Stimulated activated CD4-positive, alpha-beta T cell treated with anti-CD3 and anti-CD28 coated beads, Interleukin-15, amount 100 ng/mL, for 1 hour (primary cell): ENCODE data around the gene ATP5PD.
"Not testable (repeated sequence)": the region's sequence is repeated elsewhere in the genome, so short reads cannot be mapped to it uniquely, and the experiment has no call there.

Experiments
- DNase-seq, 2 donors: peaks; one replicate each; pipeline ENCODE4 v3.0.0-alpha.2; 2020; ENCODE audit warnings: low read depth in 1 of 2, low spot score in 1 of 2

Gene ATP5PD

DNA sequence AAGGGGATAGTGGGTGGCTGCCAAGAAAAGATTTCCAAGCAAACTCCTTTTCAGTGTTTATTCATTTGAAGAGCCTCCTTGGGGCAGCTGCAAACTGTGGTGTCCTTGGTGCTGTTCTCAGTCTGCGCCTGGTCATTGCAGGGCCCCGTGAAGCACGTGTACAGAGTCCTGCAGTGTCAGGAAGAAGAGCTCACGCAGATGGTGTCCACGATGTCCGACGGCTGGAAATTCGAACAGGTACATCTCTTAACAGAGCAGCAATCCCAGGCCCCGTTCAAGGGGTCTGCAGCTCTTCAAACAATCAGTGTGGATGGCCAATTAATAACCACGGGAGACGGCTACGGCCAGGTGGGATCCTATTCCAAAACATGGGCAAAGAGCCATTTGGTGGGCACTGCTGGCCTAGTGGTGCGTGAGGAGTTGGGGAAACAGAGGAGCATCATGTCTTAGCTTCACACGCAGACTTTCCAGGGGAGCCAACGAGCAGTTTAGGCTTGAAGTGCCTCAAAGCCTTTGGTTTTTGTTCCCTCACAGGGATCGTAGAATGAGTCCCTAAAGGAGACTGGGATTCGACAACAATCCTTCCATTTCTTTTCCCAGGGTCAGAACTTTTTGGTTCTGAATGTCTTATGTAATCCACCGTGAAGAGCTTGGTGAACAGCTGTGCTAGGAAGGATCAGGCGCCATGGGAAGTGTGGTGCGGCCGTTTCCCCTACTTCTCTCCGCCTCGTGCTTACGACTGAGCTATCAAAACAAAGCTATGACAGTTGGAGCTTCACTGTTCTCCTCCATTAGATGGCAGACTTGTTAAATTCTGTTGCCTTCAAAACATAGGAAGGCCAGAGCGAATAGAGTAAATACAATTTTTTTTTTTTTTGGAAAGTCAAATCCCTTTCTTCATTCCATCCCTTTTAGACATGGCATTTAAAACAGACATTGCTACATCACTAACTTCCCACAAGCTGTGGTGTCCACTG is 12.9 kb upstream of the ATP5PD start:
- no peak for DNase-seq

GRCh38 chr17:75051941-75052340 is 5.2 kb upstream of the ATP5PD start:
- DNase-seq: no peak

DNA sequence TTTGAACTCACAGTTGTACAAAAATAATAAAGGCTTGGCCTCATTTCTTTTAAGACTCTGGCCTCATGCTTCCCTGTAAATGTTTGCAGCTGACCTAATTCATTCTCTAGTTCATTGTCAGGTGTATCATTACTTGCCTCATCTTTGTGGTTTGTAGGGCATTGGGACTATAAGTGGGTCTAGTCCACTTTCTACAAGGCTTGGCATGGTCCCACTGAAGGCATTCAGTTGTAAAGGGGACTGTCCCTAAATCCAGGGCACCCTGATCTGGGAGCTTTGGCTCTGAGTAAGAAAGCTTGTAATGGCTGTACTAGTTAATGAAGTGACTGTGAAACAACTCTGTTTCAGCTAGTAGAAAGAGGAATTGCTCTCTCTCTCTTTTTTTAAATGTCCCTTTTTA is 2.9 kb upstream of the ATP5PD start:
- DNase-seq: no peak

DNA sequence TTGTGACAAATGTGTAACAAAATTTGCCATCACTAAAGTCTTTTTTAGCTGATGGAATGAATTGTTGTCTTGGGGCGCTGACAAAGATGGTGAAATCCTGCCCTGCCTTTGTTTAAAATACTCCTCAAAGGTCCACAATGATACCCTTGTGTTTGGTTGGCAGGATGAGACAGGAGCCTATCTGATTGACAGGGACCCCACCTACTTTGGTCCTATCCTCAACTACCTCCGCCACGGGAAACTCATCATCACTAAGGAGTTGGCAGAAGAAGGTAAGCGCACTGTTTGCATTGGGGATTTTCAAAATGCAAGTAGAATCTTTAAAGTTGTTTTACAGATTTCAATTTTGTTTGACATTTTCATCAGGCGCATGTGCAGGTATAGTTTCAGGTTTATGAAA is 2.3 kb upstream of the ATP5PD start:
- no peak for DNase-seq

- DNase-seq: no peak
Measured at GRCh38 chr17:75048249-75048878, 1.6 kb upstream of the ATP5PD start.

DNA sequence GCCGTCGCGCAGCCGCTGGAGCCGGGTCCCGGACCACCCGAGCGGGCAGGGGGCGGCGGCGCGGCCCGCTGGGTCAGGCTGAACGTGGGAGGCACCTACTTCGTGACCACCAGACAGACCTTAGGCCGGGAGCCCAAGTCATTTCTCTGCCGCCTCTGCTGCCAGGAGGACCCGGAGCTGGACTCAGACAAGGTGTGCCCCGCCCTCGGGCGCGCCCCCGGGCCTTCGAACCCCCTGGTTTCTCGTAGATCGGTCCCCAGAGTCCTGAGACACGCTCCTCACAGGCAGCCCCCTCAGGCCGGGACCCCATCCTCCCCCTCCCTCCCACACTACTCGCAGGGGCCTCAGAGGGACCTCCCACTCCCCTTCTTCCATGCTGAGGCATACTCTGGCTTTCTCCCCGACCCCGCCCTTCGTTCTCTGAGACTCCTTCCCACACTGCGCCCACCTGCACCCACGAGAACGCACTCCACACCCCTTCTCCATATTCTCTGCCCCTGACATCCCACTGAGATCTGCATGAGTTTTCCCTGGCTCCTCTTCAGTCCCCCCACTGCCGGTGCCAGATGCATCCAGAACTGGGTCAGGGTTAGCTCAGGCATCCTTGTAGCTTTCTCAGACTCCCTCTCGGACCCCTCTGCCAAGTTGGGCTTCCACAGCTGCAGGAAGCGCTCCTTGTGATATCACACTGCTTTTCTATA is 779 bp upstream of the ATP5PD start:
- peak in 1 of 2 donors; percentile 16 for DNase-seq

GRCh38 chr17:75045946-75046406 is 793 bp downstream of the ATP5PD start:
- DNase-seq: not testable (repeated sequence)

DNA sequence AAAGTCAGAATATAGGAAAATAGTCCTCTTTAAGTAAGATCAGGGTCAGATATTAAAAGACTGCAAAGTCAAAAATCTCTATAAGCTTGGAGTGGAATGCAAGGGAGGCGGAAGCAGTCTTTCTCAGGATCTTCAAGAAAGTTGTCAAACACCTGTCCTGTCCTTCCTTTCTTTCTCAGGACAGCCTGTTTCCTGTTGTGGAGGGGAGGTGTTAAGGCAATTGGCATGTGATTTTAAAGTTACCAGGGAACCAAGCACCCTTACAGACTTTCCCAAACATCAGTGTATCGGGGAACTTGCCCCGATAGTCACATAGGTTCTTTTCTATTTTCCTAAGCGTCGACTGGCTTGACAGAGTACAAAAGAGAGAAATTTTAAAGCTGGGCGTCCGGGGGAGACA is 2.1 kb downstream of the ATP5PD start:
- no peak for DNase-seq

- DNase-seq: not testable (repeated sequence)
Measured at GRCh38 chr17:75043789-75044188, 3.0 kb downstream of the ATP5PD start.

DNA sequence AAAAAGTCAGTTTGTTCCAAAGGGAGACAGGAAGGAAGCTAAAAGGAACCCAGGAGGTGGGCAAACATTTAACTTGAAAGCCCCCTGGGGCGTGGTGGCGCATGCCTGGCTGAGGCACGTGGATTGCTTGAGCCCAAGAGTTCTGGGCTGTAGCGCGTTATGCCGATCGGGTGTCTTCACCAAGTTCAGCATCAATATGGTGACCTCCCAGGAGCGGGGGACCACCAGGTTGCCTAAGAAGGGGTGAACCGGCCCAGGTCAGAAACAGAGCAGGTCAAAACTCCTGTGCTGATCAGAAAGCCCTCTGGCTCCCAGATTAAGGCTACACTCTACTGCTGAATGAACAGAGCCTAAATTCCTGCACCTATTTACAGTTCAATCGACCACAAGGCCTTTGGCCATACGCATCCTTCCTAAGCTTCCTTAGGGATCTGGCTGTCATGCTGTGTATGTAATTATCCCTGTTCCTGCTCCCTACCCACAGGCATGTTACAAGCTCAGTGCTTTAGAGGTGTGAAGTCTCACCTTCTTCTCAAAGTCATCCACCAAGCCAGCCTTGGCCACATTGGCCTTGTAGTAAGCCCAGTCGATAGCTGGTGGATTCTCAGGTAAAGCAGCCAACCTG is 5.0 kb downstream of the ATP5PD start:
- DNase-seq: no peak

DNA sequence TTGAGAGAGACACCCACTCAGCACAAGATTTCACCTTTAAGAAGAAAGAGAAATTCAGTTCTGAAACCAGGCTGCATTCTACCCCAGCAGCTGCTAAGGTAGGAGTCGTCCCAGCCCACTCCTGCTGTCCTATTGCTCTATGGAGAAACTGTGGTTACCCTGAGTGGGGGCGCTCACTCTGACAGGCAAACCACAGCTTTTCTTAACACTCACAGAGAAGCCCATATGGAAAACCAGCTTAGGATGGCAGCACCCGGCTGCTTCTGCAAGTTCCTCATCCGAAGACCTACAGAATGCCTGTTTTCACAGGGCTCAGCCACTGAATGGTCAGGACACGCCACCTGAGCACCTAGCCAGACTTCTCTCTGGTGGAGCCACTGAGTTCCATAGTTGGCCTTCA is 7.5 kb downstream of the ATP5PD start:
- no peak for DNase-seq

DNA sequence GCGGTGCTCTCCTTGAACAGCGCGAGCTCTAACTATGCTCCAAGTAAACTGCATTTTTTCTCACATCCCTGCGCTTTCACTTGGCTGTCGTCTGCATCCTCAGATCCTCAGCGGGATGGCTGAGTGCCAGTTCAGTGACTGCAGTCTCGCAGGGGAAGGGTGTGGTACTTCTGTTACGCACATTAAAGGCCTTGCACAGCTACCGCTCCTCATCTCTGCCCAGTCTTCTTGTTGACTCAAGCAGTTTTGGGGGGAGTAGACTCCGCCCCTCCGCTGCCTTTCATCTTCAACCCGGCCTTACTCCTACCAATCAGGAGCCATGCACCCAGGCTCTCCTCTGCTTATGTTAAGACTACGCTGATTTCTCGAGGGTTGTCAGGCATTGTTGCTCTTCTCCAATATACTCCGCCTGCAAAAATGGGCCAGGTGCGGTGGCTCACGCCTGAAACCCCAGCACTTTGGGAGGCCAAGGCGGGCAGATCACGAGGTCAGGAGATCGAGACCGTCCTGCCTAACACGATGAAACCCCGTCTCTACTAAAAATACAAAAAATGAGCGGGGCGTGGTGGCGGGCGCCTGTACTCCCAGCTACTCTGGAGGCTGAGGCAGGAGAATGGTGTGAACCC is 10.0 kb downstream of the ATP5PD start:
- DNase-seq: peak; percentile 55 to 77

DNA sequence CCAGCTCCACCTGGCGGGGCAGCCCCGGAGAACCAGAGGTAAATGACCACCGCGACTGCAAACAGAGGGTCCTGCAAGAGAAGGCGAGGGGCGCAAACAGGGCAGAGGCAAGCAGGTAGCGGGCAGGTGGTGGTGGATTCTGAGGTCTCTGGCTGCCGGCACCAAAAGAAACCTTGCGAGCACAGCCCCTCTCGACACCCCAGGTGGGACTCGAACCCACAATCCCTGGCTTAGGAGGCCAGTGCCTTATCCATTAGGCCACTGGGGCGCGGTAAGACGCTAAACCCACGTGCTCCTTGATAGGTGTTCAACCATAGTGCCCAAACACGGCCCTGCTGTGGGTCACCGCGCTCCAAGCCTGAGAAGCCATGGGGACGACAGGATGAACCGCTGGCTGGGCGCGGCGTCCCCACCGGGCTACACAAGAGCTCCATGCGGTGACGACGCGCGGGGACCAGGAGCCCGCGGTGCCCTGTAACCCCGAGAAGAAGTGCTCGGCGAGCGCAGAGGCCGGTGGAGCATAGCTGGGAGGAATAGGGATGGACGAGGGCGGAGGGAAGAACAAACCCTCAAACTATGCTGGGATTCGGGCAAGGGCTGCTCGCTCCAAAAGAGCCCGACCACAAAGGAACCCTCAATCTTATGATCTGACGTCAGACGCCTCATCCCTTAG is 12.4 kb downstream of the ATP5PD start:
- DNase-seq: peak; percentile 60 to 90

- DNase-seq: peak; percentile 69 to 88
Measured at GRCh38 chr17:75033346-75034235, 13.2 kb downstream of the ATP5PD start.

- no peak for DNase-seq
Measured at GRCh38 chr17:75032720-75033280, 14.0 kb downstream of the ATP5PD start.

DNA sequence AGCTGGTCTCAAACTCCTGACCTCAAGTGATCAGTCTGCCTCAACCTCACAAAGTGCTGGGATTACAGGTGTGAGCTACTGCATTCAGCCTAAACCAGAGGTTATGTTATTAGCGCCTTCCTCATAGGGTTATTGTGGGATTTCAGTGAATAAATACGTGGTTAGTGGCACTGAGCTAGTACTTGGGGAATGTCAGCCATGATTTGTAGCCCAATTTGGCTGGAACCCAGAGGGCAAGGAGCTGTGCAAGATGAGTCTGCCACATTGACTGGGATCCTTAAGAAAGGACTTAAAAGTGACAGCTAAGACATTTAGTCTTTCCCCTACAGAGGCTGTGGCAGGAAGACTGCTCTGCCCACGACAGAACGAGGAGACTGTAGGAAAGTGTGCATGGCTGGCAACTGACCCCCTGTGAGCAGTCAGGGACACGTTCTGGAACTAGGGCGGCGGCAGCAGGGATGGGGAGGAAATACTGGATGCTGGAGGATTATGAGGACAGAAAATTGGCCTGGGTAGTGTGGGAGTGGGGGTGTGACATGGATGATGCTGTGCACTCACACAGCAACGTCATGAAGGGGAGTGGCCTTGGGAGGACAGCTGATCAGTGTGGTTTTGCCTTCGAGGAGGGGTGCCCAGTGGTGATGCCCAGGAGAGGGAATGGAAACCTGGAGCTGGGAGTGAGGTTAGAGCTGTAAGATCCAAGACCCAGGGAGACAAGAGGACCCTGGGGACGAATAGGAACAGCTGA is 14.6 kb downstream of the ATP5PD start:
- peak in 1 of 2 donors; percentile 25 for DNase-seq

DNA sequence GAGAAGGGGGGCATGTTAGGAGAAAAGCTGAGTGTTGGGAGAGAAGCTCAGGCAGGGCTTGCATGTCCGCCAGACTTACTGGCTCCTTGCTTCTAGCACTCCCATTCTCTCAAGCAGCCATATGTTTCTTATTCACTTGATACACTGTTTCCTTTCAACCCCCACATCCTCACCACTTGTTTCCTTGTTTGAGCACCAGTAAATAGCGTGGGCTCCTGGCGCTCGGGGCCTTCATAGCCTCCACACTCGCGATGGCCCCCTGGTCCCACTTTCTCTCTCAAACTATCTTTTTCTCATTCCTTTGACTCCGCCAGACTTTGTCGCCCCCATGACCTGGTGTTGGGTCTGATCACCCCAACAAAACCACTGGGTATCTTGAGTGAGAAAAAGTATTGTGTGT is 16.6 kb downstream of the ATP5PD start:
- DNase-seq: no peak

- not testable (repeated sequence) for DNase-seq
Measured at GRCh38 chr17:75026650-75027049, 20.1 kb downstream of the ATP5PD start.
